SJCRH30 (cell line): ENCODE results near the gene NOP16. TPM values are rescaled to one million over a fixed set of nuclear protein-coding genes. Genes with fewer than 3 reads are reported as not detected.

Source experiments
- DNase-seq, 2 experiments: peaks; one replicate each; pipeline ENCODE4 v3.0.0-alpha.2; 2015 to 2020
- H3K27ac ChIP-seq: fragments of 250-450 bp; sonication (Bioruptor Pico); 2 replicates; pipeline ENCODE4 v1.5.1; 2020; ENCODE audit warnings: mild to moderate bottlenecking, moderate library complexity
- H3K27me3 ChIP-seq: fragments of 250-450 bp; sonication (Bioruptor Pico); 2 replicates; pipeline ENCODE4 v1.5.1; 2020; ENCODE audit warnings: mild to moderate bottlenecking, moderate library complexity
- H3K36me3 ChIP-seq: fragments of 250-450 bp; sonication (Bioruptor Pico); 2 replicates; pipeline ENCODE4 v1.5.1; 2020; ENCODE audit warnings: mild to moderate bottlenecking, moderate library complexity
- H3K4me1 ChIP-seq: fragments of 250-450 bp; sonication (Bioruptor Pico); 2 replicates; pipeline ENCODE4 v1.5.1; 2020; ENCODE audit warnings: mild to moderate bottlenecking, moderate library complexity
- H3K4me3 ChIP-seq: fragments of 250-450 bp; sonication (Bioruptor Pico); 2 replicates; pipeline ENCODE4 v1.5.1; 2020; ENCODE audit warnings: mild to moderate bottlenecking, moderate library complexity
- H3K9me3 ChIP-seq: fragments of 250-450 bp; sonication (Bioruptor Pico); replicated peaks from 2 replicates; pipeline ENCODE4 v1.5.1; 2020; ENCODE audit warnings: mild to moderate bottlenecking, moderate library complexity
- total RNA-seq: library from RNA; depleted of rRNA; stranded (reverse); fragments of >200 nt; shearing (Covaris generic); gene quantifications from 2 replicates; pipeline ENCODE4 v1.2.3, GENCODE V29; 2014; rRNA removed

The NOP16 gene, protein sequence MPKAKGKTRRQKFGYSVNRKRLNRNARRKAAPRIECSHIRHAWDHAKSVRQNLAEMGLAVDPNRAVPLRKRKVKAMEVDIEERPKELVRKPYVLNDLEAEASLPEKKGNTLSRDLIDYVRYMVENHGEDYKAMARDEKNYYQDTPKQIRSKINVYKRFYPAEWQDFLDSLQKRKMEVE
- 47.8 and 52.9 TPM in 2 replicates for total RNA-seq

GRCh38 chr5:176388444-176389134 lies at the start of gene NOP16, which contains the start of gene HIGD2A:
NOP16 (minus strand) TSS chr5:176388598; CDS start chr5:176388539, 59 bp downstream.
HIGD2A (plus strand) TSS chr5:176388751; CDS start chr5:176388820, 69 bp downstream.
- Histone ChIP-seq H3K27ac (peak within 1 kb of the TSS; percentile 98), H3K4me3 (peak within 1 kb of the TSS; percentile 80), H3K27me3 (no peaks in the 10 kb centered on the region), H3K36me3 (peaks cover 39% of the 10 kb centered on the region), H3K9me3 (no peaks in the 10 kb centered on the region), H3K4me1 (0 out of 2 replicates have a peak, but pooled peaks cover 3% of the 10 kb centered on the region)
- peak; percentile 99 to 100 for DNase-seq

GRCh38 chr5:176436656-176437055 lies 48.3 kb upstream of the NOP16 start:
- peak overlapping the region; percentile 12; the same call in 1 of the 2 replicates for H3K4me3 ChIP-seq
- H3K36me3 ChIP-seq = no peaks in the 10 kb centered on the region
- peaks cover 4% of the 10 kb centered on the region; the same call in 1 of the 2 replicates for H3K4me1 ChIP-seq
- H3K9me3 ChIP-seq = no peaks in the 10 kb centered on the region
- no peaks in the 10 kb centered on the region; the same call in 1 of the 2 replicates for H3K27me3 ChIP-seq
- no peak overlapping the region for H3K27ac ChIP-seq
- DNase-seq = no peak

- H3K27ac ChIP-seq = no peak overlapping the region
- H3K27me3 ChIP-seq = peaks cover 4% of the 10 kb centered on the region; the same call in 1 of the 2 replicates
- no peaks in the 10 kb centered on the region for H3K9me3 ChIP-seq
- no peaks in the 10 kb centered on the region for H3K36me3 ChIP-seq
- no peaks in the 10 kb centered on the region for H3K4me1 ChIP-seq
- no peak for DNase-seq
- no peak overlapping the region for H3K4me3 ChIP-seq
Measured at GRCh38 chr5:176432707-176433106, 44.3 kb upstream of the NOP16 start.

- H3K9me3 ChIP-seq = 0 out of 2 replicates have a peak, but pooled peaks cover 5% of the 10 kb centered on the region
- H3K27me3 ChIP-seq = peaks cover 4% of the 10 kb centered on the region; the same call in 1 of the 2 replicates
- no peak overlapping the region for H3K27ac ChIP-seq
- no peak overlapping the region for H3K4me3 ChIP-seq
- H3K4me1 ChIP-seq = no peaks in the 10 kb centered on the region
- H3K36me3 ChIP-seq = no peaks in the 10 kb centered on the region
- no peak for DNase-seq
Measured at GRCh38 chr5:176429972-176430371, 41.6 kb upstream of the NOP16 start.

- H3K27ac ChIP-seq = no peak overlapping the region
Measured at GRCh38 chr5:176427971-176428370, 39.6 kb upstream of the NOP16 start.

GRCh38 chr5:176426876-176427275 lies 38.5 kb upstream of the NOP16 start:
- no peak for DNase-seq
- no peak overlapping the region for H3K4me3 ChIP-seq
- H3K36me3 ChIP-seq = no peaks in the 10 kb centered on the region

More at GRCh38 chr5:176427971-176428370, 39.6 kb upstream of the NOP16 start:
- Histone ChIP-seq H3K4me1 (no peaks in the 10 kb centered on the region), H3K27me3 (peaks cover 4% of the 10 kb centered on the region; the same call in 1 of the 2 replicates), H3K36me3 (no peaks in the 10 kb centered on the region), H3K9me3 (0 out of 2 replicates have a peak, but pooled peaks cover 5% of the 10 kb centered on the region), H3K4me3 (no peak overlapping the region)
- no peak for DNase-seq

DNA sequence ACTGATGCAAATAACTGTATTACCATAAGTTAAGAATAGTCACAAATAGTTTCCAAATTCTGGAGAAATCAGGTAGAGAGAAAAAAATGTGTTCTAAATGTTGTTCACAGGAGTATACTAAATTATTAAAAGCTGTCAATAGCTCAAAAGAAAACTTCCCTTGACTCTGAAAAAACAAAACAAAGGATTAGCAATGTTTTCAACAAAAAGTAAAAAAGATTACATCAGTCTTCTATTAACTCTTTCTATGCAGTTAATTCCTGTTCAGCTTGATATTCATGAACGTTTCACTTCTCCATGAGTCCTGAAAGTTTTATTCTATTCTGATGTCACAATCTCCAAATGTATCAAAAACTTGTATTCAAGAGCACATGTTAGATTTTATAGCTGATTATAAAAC lies 37.4 kb upstream of the NOP16 start:
- Histone ChIP-seq H3K27me3 (peaks cover 4% of the 10 kb centered on the region; the same call in 1 of the 2 replicates), H3K9me3 (peaks cover 11% of the 10 kb centered on the region; the same call in 1 of the 2 replicates), H3K4me1 (no peaks in the 10 kb centered on the region), H3K27ac (no peak overlapping the region), H3K4me3 (no peak overlapping the region), H3K36me3 (no peaks in the 10 kb centered on the region)
- DNase-seq = no peak

More at GRCh38 chr5:176426876-176427275, 38.5 kb upstream of the NOP16 start:
- H3K27me3 ChIP-seq = peaks cover 4% of the 10 kb centered on the region; the same call in 1 of the 2 replicates
- H3K4me1 ChIP-seq = no peaks in the 10 kb centered on the region
- no peak overlapping the region for H3K27ac ChIP-seq
- 0 out of 2 replicates have a peak, but pooled peaks cover 8% of the 10 kb centered on the region for H3K9me3 ChIP-seq

- no peaks in the 10 kb centered on the region for H3K4me1 ChIP-seq
- no peak for DNase-seq
- H3K9me3 ChIP-seq = peaks cover 11% of the 10 kb centered on the region; the same call in 1 of the 2 replicates
- H3K27me3 ChIP-seq = peaks cover 4% of the 10 kb centered on the region; the same call in 1 of the 2 replicates
- no peak overlapping the region for H3K4me3 ChIP-seq
- H3K36me3 ChIP-seq = no peaks in the 10 kb centered on the region
- H3K27ac ChIP-seq = no peak overlapping the region
Measured at GRCh38 chr5:176425138-176425537, 36.7 kb upstream of the NOP16 start.

GRCh38 chr5:176424181-176424580 lies 35.8 kb upstream of the NOP16 start:
- DNase-seq = no peak
- H3K27me3 ChIP-seq = peaks cover under 1% of the 10 kb centered on the region; the same call in 1 of the 2 replicates
- H3K4me3 ChIP-seq = no peak overlapping the region
- H3K4me1 ChIP-seq = no peaks in the 10 kb centered on the region
- no peak overlapping the region for H3K27ac ChIP-seq
- H3K9me3 ChIP-seq = peaks cover 11% of the 10 kb centered on the region; the same call in 1 of the 2 replicates
- no peaks in the 10 kb centered on the region for H3K36me3 ChIP-seq

DNA sequence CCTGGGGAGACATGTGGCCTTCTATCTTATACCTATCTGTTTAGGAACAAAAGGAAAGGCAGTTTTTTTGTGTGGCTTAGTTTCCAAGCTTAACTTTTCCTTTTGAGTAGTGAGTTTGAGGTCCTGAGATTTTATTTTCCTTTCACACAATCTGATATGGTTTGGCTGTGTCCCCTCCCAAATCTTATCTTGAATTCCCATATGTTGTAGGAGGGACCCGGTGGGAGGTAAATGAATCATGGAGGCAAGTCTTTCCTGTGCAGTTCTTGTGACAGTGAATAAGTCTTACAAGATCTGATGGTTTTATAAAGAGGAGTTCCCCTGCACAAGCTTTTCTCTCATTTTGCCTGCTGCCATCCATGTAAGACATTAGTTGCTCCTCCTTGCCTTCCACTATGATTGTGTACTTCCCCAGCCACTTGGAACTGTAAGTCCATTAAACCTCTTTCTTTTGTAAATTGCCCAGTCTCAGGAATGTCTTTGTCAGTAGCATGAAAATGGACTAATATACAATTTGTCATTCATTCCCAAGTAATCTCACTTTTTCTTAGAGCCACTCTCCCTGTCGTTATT lies 32.7 kb upstream of the NOP16 start:
- Histone ChIP-seq H3K9me3 (peaks cover 11% of the 10 kb centered on the region; the same call in 1 of the 2 replicates), H3K36me3 (no peaks in the 10 kb centered on the region), H3K4me1 (no peaks in the 10 kb centered on the region), H3K27me3 (no peaks in the 10 kb centered on the region), H3K27ac (no peak overlapping the region), H3K4me3 (no peak overlapping the region)
- no peak for DNase-seq

DNA sequence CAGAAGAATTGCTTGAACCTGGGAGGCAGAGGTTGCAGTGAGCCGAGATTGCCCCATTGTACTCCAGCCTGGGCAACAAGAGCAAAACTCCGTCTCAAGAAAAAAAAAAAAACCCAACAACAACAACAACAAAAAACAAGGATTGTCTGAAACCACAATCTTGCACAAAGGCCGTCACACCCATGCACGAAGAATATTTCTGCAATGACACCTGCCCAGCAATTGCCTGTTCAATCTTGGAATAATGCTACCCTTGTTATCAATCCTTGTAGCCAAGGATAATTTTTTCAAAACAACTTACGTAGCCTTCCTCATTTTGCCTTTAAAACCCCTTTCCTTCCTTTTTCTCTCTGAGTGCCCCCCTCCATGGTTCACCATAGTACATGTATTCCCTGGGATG lies 31.7 kb upstream of the NOP16 start:
- Histone ChIP-seq H3K27ac (no peak overlapping the region), H3K9me3 (peaks cover 6% of the 10 kb centered on the region; the same call in 1 of the 2 replicates), H3K4me1 (no peaks in the 10 kb centered on the region), H3K36me3 (no peaks in the 10 kb centered on the region), H3K4me3 (no peak overlapping the region), H3K27me3 (no peaks in the 10 kb centered on the region)
- DNase-seq = no peak

GRCh38 chr5:176418251-176418650 lies 29.9 kb upstream of the NOP16 start:
- peaks cover 6% of the 10 kb centered on the region; the same call in 1 of the 2 replicates for H3K9me3 ChIP-seq
- no peaks in the 10 kb centered on the region for H3K4me1 ChIP-seq
- H3K27me3 ChIP-seq = no peaks in the 10 kb centered on the region
- H3K36me3 ChIP-seq = no peaks in the 10 kb centered on the region
- no peak for DNase-seq
- no peak overlapping the region for H3K27ac ChIP-seq
- H3K4me3 ChIP-seq = no peak overlapping the region

DNA sequence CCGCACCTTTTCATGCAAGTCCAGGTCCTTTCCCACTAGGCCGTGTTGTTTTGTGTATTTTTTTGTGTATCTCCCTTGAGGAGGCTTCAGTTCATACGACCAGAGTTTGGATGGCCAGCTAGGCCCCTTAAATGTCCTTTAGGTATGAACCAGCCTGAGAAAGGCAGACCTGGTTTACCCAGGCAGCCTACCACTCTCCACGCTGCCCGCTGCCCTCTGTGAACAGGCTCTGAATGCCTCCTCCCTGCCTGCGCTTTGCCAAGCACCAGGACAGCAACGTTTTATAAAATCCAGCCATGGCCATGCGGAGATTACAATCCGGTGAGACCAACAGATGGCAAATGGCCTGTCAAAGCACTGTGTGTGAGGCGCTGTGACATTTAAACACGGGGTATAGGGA lies 28.6 kb upstream of the NOP16 start:
- DNase-seq = no peak
- Histone ChIP-seq H3K9me3 (peaks cover 3% of the 10 kb centered on the region; the same call in 1 of the 2 replicates), H3K4me3 (peak overlapping the region; percentile 65)

More for the DNA sequence above, 28.6 kb upstream of the NOP16 start:
- Histone ChIP-seq H3K4me1 (no peaks in the 10 kb centered on the region), H3K27me3 (no peaks in the 10 kb centered on the region), H3K36me3 (no peaks in the 10 kb centered on the region), H3K27ac (no peak overlapping the region)
